SK-N-MC (cell line): ENCODE measurements around the gene AP1M1.

Experiments
- EZH2 ChIP-seq: fragments of 200-600 bp; sonication (generic); IDR thresholded peaks from one replicate; pipeline ENCODE4 v1.6.1; 2017; ENCODE audit warnings: antibody characterized with exemption
- FOXP2 ChIP-seq: optimal IDR thresholded peaks from 2 replicates; pipeline ENCODE3; 2011; ENCODE audit warnings: mild to moderate bottlenecking, moderate library complexity; ENCODE audit not compliant: insufficient read depth; ENCODE audit errors: extremely low read length, control extremely low read depth
- POLR2AphosphoS5 ChIP-seq: IDR thresholded peaks from 2 replicates; pipeline ENCODE4 v1.6.1; 2012; ENCODE audit warnings: mild to moderate bottlenecking, low read depth, low read length, borderline replicate concordance

- TF ChIP-seq POLR2AphosphoS5 (no peak), EZH2 (no peak), FOXP2 (no peak)
These were observed 84.0 kb downstream of the AP1M1 start for GRCh38 chr19:16281743-16282142.
